HEK293T (cell line): ENCODE data around the gene CCNB1.

Experiments
- CTCF ChIA-PET: fragments of 350-600 bp; formaldehyde crosslinking; extraction: SDS; loops from one replicate; lab custom pipeline; 2021; ENCODE audit warnings: antibody characterized with exemption, inconsistent platforms; lab: Yijun Ruan, JAX
- POLR2A ChIA-PET: fragments of 350-600 bp; formaldehyde crosslinking; extraction: SDS; loops from one replicate; lab custom pipeline; 2020; ENCODE audit warnings: antibody characterized with exemption, inconsistent platforms; lab: Yijun Ruan, JAX
- DNase-seq: peaks from one replicate; pipeline ENCODE4 v3.0.0; 2012; ENCODE audit warnings: mixed read lengths; ENCODE audit errors: extremely low spot score
- ARNT ChIP-seq: fragments of 450-650 bp; IDR thresholded peaks from 2 replicates; pipeline ENCODE4 v1.6.1; 2017; ENCODE audit warnings: mild to moderate bottlenecking
- BHLHE40 ChIP-seq: fragments of 450-650 bp; IDR thresholded peaks from 2 replicates; pipeline ENCODE4 v1.6.1; 2016; ENCODE audit warnings: mild to moderate bottlenecking, moderate library complexity, borderline replicate concordance
- CTBP1 ChIP-seq: fragments of 450-650 bp; IDR thresholded peaks from 2 replicates; pipeline ENCODE4 v1.6.1; 2016; ENCODE audit warnings: borderline replicate concordance
- ELF4 ChIP-seq: fragments of 450-650 bp; IDR thresholded peaks from 2 replicates; pipeline ENCODE4 v1.6.1; 2017; ENCODE audit warnings: antibody characterized with exemption
- FOXA1 ChIP-seq: fragments of 450-650 bp; IDR thresholded peaks from 2 replicates; pipeline ENCODE4 v1.6.1; 2016; ENCODE audit warnings: mild to moderate bottlenecking
- FOXK2 ChIP-seq: fragments of 450-650 bp; IDR thresholded peaks from 2 replicates; pipeline ENCODE4 v1.6.1; 2016; ENCODE audit warnings: mild to moderate bottlenecking
- FOXM1 ChIP-seq: fragments of 450-650 bp; IDR thresholded peaks from 2 replicates; pipeline ENCODE4 v1.6.1; 2017; ENCODE audit warnings: mild to moderate bottlenecking, borderline replicate concordance
- HDGF ChIP-seq: fragments of 450-650 bp; IDR thresholded peaks from 2 replicates; pipeline ENCODE4 v1.6.1; 2017; ENCODE audit warnings: antibody characterized with exemption, borderline replicate concordance
- L3MBTL2 ChIP-seq: fragments of 450-650 bp; conservative IDR thresholded peaks from 2 replicates; pipeline ENCODE4 v1.6.1; 2016; ENCODE audit warnings: mild to moderate bottlenecking
- LEF1 ChIP-seq: fragments of 450-650 bp; IDR thresholded peaks from 2 replicates; pipeline ENCODE4 v1.6.1; 2017; ENCODE audit warnings: mild to moderate bottlenecking, borderline replicate concordance
- NFRKB ChIP-seq: fragments of 450-650 bp; IDR thresholded peaks from 2 replicates; pipeline ENCODE4 v1.6.1; 2016; ENCODE audit warnings: mild to moderate bottlenecking, moderate library complexity
- SP1 ChIP-seq: fragments of 450-650 bp; IDR thresholded peaks from 2 replicates; pipeline ENCODE4 v1.6.1; 2017
- SUZ12 ChIP-seq: fragments of 450-650 bp; IDR thresholded peaks from 2 replicates; pipeline ENCODE4 v1.6.1; 2016; ENCODE audit warnings: mild to moderate bottlenecking
- TARDBP ChIP-seq: fragments of 450-650 bp; IDR thresholded peaks from 2 replicates; pipeline ENCODE4 v1.6.1; 2016
- ZNF384 ChIP-seq: fragments of 450-650 bp; IDR thresholded peaks from 2 replicates; pipeline ENCODE4 v1.6.1; 2016
- TF ChIP-seq, protein P1 (sequence below): fragments of 450-650 bp; IDR thresholded peaks from 2 replicates; pipeline ENCODE4 v1.6.1; 2016

The CCNB1 gene

DNA sequence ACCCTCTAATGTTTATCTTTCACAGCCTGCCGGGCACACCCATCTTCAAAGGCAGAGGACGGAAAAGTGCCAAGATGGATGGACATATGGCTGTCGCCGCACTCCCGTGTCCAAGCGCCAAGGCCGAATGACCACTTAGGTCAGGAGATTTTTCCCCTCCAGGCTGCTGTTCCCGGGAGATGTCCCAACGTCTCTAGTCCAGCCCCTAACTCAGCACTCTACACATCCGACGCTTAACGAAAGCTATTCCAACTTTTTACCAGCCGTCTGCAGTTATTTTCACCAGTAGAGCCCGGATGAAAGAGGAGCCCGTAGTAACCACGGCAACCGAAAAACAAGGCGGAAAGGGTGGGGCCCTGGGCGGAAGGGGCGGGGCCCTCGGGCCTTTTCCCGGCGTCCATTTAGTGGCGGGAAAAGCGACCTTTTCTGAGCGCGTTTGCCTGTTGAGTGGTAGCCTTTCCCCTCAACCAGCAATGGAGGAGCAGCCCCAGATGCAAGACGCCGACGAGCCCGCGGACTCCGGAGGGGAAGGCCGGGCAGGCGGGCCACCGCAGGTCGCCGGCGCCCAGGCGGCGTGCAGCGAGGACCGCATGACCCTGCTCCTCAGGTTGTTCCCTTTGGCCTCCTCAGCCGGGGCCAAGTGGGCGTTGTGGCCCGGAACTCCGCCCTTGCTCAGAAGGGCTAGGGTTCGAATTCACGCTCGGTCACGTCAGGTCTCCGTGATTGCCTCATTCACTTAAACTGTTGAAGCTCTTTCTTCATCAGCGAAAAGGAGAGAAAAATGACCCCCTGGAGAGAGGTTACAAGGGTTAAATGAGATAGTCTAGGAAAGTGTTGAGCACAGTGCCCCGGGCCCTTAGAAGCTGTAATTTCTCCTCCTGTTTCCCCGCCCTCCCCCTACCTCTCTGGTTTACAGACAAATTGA is 22.5 kb downstream of the CCNB1 start, which contains the start of gene CENPH:
TSS of gene CENPH (plus strand) at position 422 of the 925 bp plus-strand sequence. CDS start at position 474, 52 bp downstream.
- DNase-seq: peak; percentile 91
- POLR2A ChIA-PET: interaction anchor here (0.7 to 1.7 kb wide), 11 partner anchors 9 to 146 kb away, joined by 3 to 8 read pairs (median 4); partner anchors contain the start of genes CDK7 and SLC30A5
- no peak for TF ChIP-seq TARDBP
- TF ChIP-seq SP1: no peak
- TF ChIP-seq BHLHE40: no peak
- TF ChIP-seq NFRKB: no peak
- TF ChIP-seq ZNF384: no peak
- TF ChIP-seq FOXM1: no peak
- peak; percentile 62; the same call in 1 of the 2 replicates for TF ChIP-seq CTBP1
- TF ChIP-seq FOXK2: no peak
- no peak for TF ChIP-seq ELF4
- TF ChIP-seq LEF1: no peak
- peak; percentile 96 for TF ChIP-seq L3MBTL2
- no peak for TF ChIP-seq SUZ12
- no peak for TF ChIP-seq ARNT
- TF ChIP-seq, protein P1, sequence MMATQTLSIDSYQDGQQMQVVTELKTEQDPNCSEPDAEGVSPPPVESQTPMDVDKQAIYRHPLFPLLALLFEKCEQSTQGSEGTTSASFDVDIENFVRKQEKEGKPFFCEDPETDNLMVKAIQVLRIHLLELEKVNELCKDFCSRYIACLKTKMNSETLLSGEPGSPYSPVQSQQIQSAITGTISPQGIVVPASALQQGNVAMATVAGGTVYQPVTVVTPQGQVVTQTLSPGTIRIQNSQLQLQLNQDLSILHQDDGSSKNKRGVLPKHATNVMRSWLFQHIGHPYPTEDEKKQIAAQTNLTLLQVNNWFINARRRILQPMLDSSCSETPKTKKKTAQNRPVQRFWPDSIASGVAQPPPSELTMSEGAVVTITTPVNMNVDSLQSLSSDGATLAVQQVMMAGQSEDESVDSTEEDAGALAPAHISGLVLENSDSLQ: peak; percentile 32; the same call in 1 of the 2 replicates
- no peak for TF ChIP-seq FOXA1
- TF ChIP-seq HDGF: no peak
- CTCF ChIA-PET: interaction anchor here (1.5 kb wide), 1 partner anchor 96 kb away, joined by 3 read pairs; no protein-coding TSS in a partner anchor

DNA sequence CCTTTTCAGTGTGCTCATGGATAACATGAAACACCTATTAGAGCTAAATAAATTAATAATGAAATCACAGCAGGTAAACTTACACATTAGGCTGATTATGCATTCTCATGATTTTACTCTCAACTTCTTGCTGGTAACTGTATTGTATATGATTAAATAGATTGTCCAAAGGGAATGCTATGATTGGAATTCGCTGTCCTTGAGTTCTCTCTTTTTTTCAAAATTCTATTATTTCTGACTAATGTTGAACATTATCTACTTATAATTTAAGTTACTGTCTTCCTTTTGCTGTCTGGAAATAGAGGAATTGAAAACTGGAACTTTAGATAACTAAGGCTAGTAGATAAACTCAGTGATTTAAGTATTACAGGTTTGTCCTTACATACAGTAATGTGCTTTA is 35.5 kb downstream of the CCNB1 start:
- no peak for DNase-seq

DNA sequence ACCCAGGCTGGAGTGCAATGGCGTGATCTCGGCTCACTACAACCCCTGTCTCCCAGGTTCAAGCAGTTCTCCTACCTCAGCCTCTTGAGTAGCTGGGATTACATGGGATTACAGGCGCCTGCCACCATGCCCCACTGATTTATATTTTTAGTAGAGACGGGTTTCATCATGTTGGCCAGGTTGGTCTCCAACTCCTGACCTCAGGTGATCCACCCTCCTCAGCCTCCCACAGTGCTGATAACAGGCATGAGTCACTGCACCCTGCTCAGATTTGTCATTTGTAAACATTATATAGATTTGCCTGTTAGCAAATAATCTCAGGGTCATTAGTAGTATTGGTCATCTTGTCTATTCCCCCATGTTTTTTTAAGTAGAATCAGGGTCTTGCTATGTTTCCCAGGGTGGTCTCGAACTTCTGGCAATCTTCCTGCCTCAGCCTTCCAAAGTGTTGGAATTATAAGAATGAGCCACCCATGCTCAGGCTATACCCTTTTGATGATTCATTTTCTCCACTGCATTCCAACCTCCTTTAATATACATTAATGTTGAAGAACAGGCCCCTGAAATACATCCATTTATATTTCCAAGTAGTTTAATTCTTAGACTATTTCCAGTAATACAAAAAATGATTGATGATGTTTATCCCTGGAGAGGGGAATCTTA is 39.7 kb downstream of the CCNB1 start:
- DNase-seq: no peak
- CTCF ChIA-PET: no interaction called here

More for the DNA sequence above, 35.5 kb downstream of the CCNB1 start:
- ChIA-PET CTCF (interaction anchor here (1.1 kb wide), 1 partner anchor 13 kb away, joined by 4 read pairs; no protein-coding TSS in a partner anchor), POLR2A (no interaction called here)
- TF ChIP-seq, protein P1: no peak
- TF ChIP-seq FOXA1 (no peak), SUZ12 (no peak), BHLHE40 (no peak)

DNA sequence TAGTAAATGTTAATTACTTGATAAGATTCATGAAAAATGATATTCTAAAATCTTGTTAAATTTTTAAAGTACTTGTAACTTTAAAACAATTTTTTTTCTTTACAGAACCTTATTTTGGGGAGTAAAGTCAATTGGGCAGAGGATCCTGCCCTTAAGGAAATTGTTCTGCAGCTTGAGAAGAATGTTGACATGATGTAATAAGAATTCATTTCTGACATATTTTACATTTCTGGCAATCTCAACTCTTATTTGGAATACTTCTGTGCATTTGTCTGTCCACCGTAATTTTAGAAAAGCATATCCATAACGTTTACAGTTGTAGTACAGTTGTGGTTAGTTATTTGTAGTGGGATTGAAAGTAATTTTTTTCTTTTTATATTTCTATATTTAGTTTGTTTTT is 42.7 kb downstream of the CCNB1 start:
- CTCF ChIA-PET: no interaction called here
- TF ChIP-seq HDGF (no peak), LEF1 (no peak), BHLHE40 (no peak), ARNT (no peak), FOXA1 (no peak), TARDBP (no peak)
- TF ChIP-seq, protein P1: no peak
- DNase-seq: no peak
- POLR2A ChIA-PET: interaction anchor here (2.0 kb wide), 1 partner anchor 20 kb away, joined by 4 read pairs; no protein-coding TSS in a partner anchor

More for the DNA sequence above, 39.7 kb downstream of the CCNB1 start:
- no peak for TF ChIP-seq CTBP1
- TF ChIP-seq ARNT: no peak
- no peak for TF ChIP-seq LEF1
- TF ChIP-seq FOXM1: no peak
- TF ChIP-seq ZNF384: no peak
- TF ChIP-seq SP1: no peak
- TF ChIP-seq FOXA1: no peak
- TF ChIP-seq, protein P1: no peak
- no peak for TF ChIP-seq BHLHE40
- no peak for TF ChIP-seq L3MBTL2
- TF ChIP-seq FOXK2: no peak
- TF ChIP-seq HDGF: no peak
- no peak for TF ChIP-seq SUZ12
- TF ChIP-seq TARDBP: no peak
- TF ChIP-seq ELF4: no peak
- POLR2A ChIA-PET: no interaction called here

DNA sequence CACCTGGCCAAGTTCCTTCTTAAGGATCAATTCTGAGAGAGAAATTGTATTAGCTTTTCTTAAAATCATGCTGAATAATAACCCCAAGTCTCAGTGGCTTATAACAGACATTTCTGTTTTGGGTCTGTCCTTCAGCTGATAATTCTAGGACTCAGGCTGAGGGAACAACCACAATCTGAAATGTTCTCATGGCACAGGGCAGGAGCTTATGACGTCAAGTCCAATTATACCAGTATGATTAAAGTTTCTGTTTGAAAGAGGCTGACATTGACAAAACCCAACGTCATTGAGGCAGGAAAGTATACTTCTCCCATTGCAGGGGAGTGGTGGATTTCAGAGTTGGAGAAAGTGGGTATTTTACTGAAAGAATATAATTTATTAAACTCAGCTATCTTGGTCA is 44.2 kb downstream of the CCNB1 start:
- no peak for TF ChIP-seq CTBP1
- no peak for TF ChIP-seq FOXA1
- no peak for TF ChIP-seq NFRKB
- TF ChIP-seq BHLHE40: no peak
- no peak for TF ChIP-seq LEF1
- no peak for TF ChIP-seq FOXM1
- no peak for TF ChIP-seq ARNT
- TF ChIP-seq FOXK2: no peak
- no peak for TF ChIP-seq ELF4
- TF ChIP-seq SUZ12: no peak
- no peak for TF ChIP-seq ZNF384
- TF ChIP-seq TARDBP: no peak
- TF ChIP-seq HDGF: no peak
- no peak for TF ChIP-seq SP1
- ChIA-PET POLR2A (interaction anchor here (1.7 kb wide), 1 partner anchor 45 kb away, joined by 5 read pairs; the partner anchor contains the start of gene CCNB1), CTCF (interaction anchor here (0.5 kb wide), 1 partner anchor 43 kb away, joined by 7 read pairs; no protein-coding TSS in a partner anchor)
- no peak for DNase-seq
